HepG2 (cell line): ENCODE results near the gene TSHZ2.

ENCODE experiments used
- MAX ChIP-seq: IDR thresholded peaks from 2 replicates; pipeline ENCODE4 v1.6.1; 2012; ENCODE audit warnings: inconsistent platforms
- NFYB ChIP-seq: sonication (generic); formaldehyde crosslinking; IDR thresholded peaks from 2 replicates; pipeline ENCODE4 v1.4.0; 2020; ENCODE audit warnings: missing genetic modification reagents
- RFX5 ChIP-seq: IDR thresholded peaks from 2 replicates; pipeline ENCODE4 v1.6.1; 2011; ENCODE audit warnings: low read depth, low read length, improper control_type of control experiment
- USF2 ChIP-seq, 2 experiments: sonication (generic) in 1 of 2; formaldehyde crosslinking in 1 of 2; IDR thresholded peaks; 2 replicates each; pipeline versions ENCODE4 v1.5.1 to v1.6.1; 2011 to 2020; ENCODE audit warnings: borderline replicate concordance in 1 of 2, low read depth in 1 of 2, low read length in 1 of 2, mild to moderate bottlenecking in 1 of 2, missing genetic modification reagents in 1 of 2, moderate library complexity in 1 of 2
- ZBTB44 ChIP-seq: sonication (generic); formaldehyde crosslinking; IDR thresholded peaks from 2 replicates; pipeline ENCODE4 v1.4.0; 2020; ENCODE audit warnings: missing genetic modification reagents

GRCh38 chr20:53084408-53084997, 112.3 kb downstream of the TSHZ2 start:
- TF ChIP-seq ZBTB44 (CRISPR knock-in tag) = no peak
- no peak for TF ChIP-seq RFX5
- TF ChIP-seq USF2 (IDR thresholded peaks at IDR 0.05; ENCODE audit: low read depth, low read length) = no peak
- TF ChIP-seq USF2 (CRISPR knock-in tag; IDR thresholded peaks at IDR 0.05; ENCODE audit: borderline replicate concordance) = no peak
- TF ChIP-seq MAX = no peak
- TF ChIP-seq NFYB = no peak
